Mesothelial cell of epicardium (in vitro differentiated cells): ENCODE results near the gene GPR45. TPM values are rescaled to one million over a fixed set of nuclear protein-coding genes. Genes with fewer than 3 reads are reported as not detected.
A peak's percentile ranks its signal among the peaks of the same experiment; 100 is the strongest.

Experiments used
- DNase-seq, 2 experiments: peaks; one replicate each; pipeline ENCODE4 v3.0.0; 2021; ENCODE audit warnings: low spot score in 2 of 2; ENCODE audit not compliant: unreplicated experiment in 2 of 2
- H3K27ac Mint-ChIP-seq: 2 replicates; pipeline ENCODE4 v1.8.0; 2021; ENCODE audit warnings: mixed read lengths
- H3K27me3 Mint-ChIP-seq: 2 replicates; pipeline ENCODE4 v1.8.0; 2021; ENCODE audit warnings: low read depth, mixed read lengths
- H3K36me3 Mint-ChIP-seq: 2 replicates; pipeline ENCODE4 v1.8.0; 2021; ENCODE audit warnings: mixed read lengths
- H3K4me1 Mint-ChIP-seq: 2 replicates; pipeline ENCODE4 v1.8.0; 2021; ENCODE audit warnings: mixed read lengths
- H3K4me3 Mint-ChIP-seq: 2 replicates; pipeline ENCODE4 v1.8.0; 2021; ENCODE audit warnings: mild to moderate bottlenecking, moderate library complexity, mixed read lengths
- H3K9me3 Mint-ChIP-seq: 2 replicates; pipeline ENCODE4 v1.8.0; 2021; ENCODE audit warnings: mixed read lengths
- total RNA-seq: library from RNA; stranded (reverse); gene quantifications from 3 replicates; pipeline ENCODE4 v1.2.1, GENCODE V29; 2021
- TF ChIP-seq, protein P1 (sequence below): fragments of 200-600 bp; sonication (generic); IDR thresholded peaks from one replicate; pipeline ENCODE4 v1.5.0; 2021; ENCODE audit warnings: antibody characterized with exemption; ENCODE audit not compliant: unreplicated experiment

GPR45 gene
- total RNA-seq, 1 donor from 2014 or later = not detected

DNA sequence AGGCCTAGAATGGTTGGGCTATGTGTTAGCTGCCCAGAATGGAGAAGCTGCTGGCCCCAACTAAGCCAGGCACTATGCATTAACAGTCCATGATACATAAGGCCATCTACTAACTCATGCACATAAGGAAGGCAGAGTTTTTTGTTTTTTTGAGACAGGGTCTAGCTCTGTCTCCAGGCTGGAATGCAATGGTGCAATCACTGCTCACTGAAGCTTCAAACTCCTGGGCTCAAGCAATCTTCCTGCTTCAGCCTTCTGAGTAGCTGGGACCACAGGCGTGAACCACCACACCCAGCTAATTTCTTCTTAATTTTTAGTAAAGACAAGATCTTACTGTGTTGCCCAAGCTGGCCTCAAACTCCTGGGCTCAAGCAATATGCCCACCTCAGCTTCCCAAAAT lies 37.6 kb downstream of the GPR45 start:
- H3K27ac Mint-ChIP-seq = no peak overlapping the region
- peaks cover 23% of the 10 kb centered on the region for H3K36me3 Mint-ChIP-seq
- TF ChIP-seq, protein P1, sequence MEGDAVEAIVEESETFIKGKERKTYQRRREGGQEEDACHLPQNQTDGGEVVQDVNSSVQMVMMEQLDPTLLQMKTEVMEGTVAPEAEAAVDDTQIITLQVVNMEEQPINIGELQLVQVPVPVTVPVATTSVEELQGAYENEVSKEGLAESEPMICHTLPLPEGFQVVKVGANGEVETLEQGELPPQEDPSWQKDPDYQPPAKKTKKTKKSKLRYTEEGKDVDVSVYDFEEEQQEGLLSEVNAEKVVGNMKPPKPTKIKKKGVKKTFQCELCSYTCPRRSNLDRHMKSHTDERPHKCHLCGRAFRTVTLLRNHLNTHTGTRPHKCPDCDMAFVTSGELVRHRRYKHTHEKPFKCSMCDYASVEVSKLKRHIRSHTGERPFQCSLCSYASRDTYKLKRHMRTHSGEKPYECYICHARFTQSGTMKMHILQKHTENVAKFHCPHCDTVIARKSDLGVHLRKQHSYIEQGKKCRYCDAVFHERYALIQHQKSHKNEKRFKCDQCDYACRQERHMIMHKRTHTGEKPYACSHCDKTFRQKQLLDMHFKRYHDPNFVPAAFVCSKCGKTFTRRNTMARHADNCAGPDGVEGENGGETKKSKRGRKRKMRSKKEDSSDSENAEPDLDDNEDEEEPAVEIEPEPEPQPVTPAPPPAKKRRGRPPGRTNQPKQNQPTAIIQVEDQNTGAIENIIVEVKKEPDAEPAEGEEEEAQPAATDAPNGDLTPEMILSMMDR = no peak
- H3K4me1 Mint-ChIP-seq = no peaks in the 10 kb centered on the region
- no peak overlapping the region for H3K4me3 Mint-ChIP-seq
- DNase-seq = no peak
- H3K9me3 Mint-ChIP-seq = no peaks in the 10 kb centered on the region
- H3K27me3 Mint-ChIP-seq = no peaks in the 10 kb centered on the region

DNA sequence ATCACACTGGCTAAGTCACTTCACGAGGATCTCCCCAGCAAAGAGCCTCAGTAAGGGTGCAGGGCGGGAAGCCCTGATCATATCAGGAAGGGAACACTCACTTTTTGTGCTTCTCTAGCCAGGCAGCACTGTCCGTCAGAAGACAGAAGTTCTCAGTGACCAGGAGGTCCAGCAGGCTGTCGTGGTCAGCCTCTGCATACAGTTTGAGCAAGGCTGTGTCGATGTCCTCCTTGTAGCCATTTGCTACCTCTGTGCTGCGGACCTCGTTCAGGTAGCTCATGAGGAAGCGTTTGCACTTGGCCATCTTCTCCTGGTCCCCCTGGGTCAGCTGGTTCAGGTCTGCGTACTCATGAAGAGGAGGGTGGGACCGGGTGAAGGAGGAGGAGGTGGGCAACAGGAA lies 38.7 kb downstream of the GPR45 start:
- TF ChIP-seq, protein P1 = no peak
- peaks cover 21% of the 10 kb centered on the region for H3K36me3 Mint-ChIP-seq
- H3K9me3 Mint-ChIP-seq = no peaks in the 10 kb centered on the region
- H3K4me3 Mint-ChIP-seq = no peak overlapping the region
- no peak for DNase-seq
- H3K27ac Mint-ChIP-seq = no peak overlapping the region
- H3K27me3 Mint-ChIP-seq = no peaks in the 10 kb centered on the region
- H3K4me1 Mint-ChIP-seq = no peaks in the 10 kb centered on the region

DNA sequence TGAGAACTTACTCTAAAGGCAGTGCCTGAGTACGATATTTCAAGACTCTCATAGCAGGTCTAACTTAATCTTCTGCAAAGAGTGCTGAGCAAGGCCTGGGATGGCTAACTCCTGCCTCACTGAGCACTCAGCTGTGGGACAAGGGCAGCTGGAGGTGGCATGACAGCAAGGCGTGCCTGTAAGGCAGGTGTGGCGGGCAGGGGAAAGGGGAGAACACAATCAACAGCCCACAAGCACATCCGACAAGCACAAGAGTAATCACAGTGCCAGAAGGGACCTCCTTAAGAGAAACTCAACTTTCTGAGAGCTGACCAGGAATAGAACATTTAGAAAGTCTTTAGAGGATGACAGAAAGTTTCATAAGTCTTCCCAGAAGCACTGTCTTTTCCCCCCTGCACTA lies 42.0 kb downstream of the GPR45 start:
- Mint-ChIP-seq H3K4me3 (no peak overlapping the region), H3K9me3 (no peaks in the 10 kb centered on the region), H3K36me3 (peaks cover 18% of the 10 kb centered on the region)

DNA sequence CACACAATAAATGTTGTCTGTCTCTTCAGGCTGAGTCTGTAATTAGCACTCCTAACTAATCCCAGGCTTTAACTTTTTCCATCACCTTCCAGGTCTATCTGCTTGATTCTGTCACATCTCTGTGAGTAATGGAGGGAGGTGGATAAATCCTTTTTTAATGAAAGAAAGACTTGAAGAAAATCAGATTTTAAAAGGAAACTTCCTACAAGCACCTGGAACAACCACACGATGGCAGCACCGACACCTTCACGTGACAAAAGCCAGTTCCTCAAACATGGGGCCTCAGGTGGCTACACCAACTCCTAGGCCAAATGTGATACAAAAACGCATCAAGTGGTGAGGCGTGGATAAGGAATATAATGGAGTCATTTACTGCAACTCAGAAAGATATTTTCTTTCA lies 46.1 kb downstream of the GPR45 start:
- Mint-ChIP-seq H3K36me3 (peaks cover 22% of the 10 kb centered on the region), H3K27ac (no peak overlapping the region), H3K9me3 (no peaks in the 10 kb centered on the region), H3K27me3 (no peaks in the 10 kb centered on the region), H3K4me3 (no peak overlapping the region), H3K4me1 (peaks cover 5% of the 10 kb centered on the region)
- no peak for DNase-seq
- TF ChIP-seq, protein P1 = peak; percentile 53

More for the DNA sequence above, 42.0 kb downstream of the GPR45 start:
- Mint-ChIP-seq H3K27me3 (no peaks in the 10 kb centered on the region), H3K4me1 (no peaks in the 10 kb centered on the region), H3K27ac (no peak overlapping the region)
- no peak for DNase-seq
- TF ChIP-seq, protein P1 = no peak

DNA sequence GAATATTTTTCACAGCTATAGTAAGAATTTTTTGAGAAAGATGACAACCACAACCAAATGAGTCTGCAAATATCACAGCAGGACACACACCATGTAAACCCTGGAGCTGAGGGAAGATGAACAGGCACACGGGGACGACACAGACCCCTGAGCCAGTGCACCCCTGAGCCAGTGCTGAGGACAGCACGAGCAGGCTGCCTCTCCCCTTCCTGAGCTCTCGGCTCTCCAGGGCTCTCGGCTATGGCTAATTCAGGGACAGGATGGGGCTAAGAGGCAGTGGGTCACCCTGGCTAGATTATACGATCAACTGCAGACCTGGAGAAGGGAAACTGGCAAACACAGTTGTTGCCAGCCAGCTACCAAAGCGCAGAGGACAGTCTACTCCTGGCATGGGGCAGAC lies 46.6 kb downstream of the GPR45 start:
- no peaks in the 10 kb centered on the region for H3K27me3 Mint-ChIP-seq
- H3K27ac Mint-ChIP-seq = no peak overlapping the region
- peaks cover 22% of the 10 kb centered on the region for H3K36me3 Mint-ChIP-seq

More for the DNA sequence above, 46.6 kb downstream of the GPR45 start:
- no peak for DNase-seq
- H3K4me3 Mint-ChIP-seq = no peak overlapping the region
- no peaks in the 10 kb centered on the region for H3K9me3 Mint-ChIP-seq
- TF ChIP-seq, protein P1 = no peak
- H3K4me1 Mint-ChIP-seq = peaks cover 5% of the 10 kb centered on the region
